Stimulated activated CD4-positive, alpha-beta T cell treated with anti-CD3 and anti-CD28 coated beads, Interleukin-15, amount 100 ng/mL, for 24 hours (primary cell): ENCODE results near the gene PCNX2.
A peak's percentile ranks its signal among the peaks of the same experiment; 100 is the strongest.

Experiments
- DNase-seq: peaks from one replicate; pipeline ENCODE4 v3.0.0-alpha.2; 2020

PCNX2 gene

DNA sequence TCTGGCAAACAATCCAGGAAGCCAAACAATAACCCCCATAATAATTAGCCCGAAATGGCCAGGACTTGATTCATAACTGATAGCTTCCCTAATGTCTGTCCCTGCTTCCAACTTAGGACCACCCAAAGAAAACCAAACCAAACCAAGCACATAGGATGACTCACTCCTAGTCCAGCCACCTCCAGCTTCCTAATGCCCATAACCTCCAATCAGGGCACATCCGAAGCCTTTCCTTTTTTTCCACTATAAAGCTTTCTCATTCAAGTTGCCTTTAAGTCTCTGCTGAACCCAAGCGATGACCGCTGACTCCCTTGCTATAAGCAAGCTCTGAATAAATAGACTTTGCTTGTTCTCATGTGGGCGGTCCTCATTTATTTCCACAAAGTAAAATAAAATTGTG, 40.4 kb downstream of the PCNX2 start:
- no peak for DNase-seq

DNA sequence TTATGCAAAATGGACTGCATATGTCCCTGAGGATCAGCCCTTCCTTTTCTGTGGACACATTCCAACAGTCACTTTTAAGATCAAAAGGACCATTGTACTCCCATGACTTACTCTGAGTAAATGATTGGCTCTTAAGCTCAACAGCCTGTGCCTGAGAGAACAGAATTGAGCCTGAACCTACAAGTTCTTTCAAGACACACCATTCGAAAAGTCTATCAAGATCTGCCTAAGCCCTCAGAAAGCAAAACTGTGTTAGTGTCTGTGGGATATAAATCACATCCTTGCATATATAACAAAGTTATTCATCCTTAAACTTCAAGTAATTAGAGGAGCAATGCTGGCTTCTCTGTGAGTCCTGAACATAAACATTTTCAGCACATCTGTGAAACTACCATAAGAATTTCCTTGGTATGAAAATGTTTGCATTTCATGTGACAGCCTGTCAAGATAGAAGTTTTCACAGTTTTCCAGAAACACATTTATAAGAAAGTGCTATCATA, 41.6 kb downstream of the PCNX2 start:
- no peak for DNase-seq

DNA sequence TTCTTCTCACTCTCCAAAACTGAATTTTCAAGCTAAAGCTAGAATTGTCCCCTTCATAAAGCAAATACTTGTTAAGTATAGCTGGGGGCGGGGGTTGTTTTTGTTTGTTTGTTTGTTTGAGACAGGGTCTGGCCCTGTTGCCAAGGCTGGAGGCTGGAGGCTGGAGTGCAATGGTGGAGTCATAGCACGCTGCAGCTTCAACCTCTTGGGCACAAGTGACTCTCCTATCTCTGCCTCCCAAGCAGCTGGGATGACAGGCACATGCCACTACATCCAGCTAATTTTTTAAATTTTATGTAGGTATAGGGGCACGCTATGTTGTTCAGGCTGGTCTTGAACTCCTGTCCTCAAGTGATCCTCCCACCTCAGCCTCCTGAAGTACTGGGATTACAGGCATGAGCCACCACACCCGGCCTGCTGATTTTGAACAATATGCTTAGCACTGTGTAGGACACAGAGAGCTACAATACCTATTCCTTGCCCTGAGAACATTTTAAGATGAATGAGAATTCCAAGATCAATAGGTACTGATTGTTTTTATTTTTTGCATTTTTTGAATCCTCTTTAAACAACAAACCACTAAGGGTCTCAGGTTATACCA, 42.2 kb downstream of the PCNX2 start:
- no peak for DNase-seq

DNA sequence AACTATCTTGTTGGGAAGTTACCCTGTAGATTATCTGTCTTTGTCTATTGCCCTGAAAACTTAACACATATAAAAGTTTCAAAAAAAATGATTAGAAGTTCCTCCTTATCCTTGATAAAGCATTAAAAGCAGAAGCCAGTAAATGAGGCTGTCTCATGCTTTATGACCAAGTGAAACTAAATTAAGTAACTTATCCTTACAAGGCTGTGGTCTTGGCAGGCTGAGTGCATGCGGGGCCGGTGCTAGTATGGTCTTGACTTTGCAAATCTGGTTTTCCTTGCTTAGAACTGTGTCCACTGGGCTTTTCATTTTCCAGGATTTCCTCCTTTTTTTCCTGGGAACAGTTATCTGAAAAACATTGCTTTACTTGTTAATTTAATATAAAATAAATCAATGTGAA, 43.1 kb downstream of the PCNX2 start:
- DNase-seq = no peak

DNA sequence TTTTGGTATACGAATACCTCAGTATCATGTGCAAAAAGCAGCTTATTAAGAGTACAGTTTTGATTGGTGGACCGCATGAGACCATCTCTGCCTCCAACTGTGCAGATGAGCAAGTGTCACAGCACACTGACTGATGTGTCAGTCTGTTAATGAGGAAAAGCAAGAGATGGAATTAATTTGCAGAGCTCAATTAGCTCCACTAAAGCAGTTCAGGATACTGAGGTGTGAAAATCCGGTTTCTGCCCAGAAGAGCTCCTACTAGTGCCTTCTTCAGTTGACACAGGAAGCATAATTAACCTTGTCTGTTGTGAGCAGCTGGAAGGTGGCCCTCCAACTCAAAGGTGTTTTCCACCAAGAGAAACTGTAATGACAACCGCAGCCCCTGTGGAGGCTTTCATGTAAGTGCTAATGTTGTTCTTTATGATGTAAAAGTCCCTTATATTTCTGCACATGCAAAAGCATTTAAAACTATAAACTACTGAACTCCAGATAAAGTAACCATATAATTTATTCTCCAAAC, 44.3 kb downstream of the PCNX2 start:
- no peak for DNase-seq

DNA sequence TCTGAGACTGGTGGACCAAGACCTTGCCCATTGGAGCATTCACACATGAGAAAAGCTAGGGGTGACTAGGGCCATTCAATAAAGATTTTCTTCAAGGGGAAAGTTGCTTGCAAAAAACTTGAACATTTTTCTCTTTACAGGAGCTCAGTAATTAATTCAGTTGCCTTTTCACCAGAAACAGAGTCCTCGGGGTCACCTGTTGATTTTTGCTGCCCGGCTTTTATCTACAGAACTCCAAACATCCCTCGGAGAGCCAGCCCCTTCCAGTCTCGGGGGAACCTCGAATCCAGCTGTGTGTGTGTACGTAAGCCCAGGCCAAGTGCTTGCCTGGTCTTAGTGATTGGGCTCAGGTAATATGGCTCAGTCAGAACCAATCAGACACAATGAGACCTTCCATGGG, 47.5 kb downstream of the PCNX2 start:
- DNase-seq = no peak

DNA sequence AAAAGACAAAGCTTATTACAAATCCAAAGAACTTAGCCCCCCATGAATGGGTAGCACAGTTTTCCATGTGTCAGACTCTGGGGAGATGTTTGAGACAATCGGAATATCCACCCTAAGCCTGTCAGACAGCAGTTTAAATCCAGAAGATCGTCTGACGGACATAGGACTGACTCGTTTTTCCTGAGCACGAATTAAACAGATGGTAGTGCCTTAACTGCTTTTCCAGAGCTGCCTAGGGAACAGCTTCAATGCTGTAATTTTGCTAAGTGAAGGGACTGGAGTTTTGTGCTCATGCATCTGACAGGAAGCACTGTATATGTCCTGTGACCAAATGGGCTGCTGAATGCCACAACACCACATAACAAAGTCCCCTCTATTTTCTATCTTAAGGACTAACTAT, 48.6 kb downstream of the PCNX2 start:
- no peak for DNase-seq

DNA sequence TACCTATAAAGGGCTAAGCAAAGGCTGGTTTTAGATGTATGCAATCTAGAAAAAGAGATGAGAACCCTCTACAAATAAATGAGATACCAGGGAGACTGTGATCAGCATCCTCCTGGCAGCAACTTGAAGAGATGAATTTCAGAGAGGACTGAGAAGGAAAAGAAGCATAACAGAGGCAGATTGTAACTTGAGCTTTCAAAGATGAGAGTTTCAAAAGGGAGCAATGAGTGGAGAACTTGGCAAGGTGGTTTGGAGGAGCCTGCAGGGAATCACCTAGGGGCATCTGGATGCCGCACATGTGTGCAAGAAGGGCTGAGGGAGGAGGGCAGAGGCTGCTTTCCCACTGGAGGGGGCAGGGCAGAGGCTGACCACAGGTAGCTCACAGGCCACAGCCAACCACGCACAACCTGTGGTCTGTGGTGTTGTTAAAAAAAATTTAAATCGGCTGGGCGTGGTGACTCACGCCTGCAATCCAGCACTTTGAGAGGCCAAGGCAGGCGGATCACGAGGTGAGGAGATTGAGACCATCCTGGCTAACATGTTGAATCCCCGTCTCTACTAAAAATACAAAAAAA, 50.2 kb downstream of the PCNX2 start:
- DNase-seq = peak; percentile 4

DNA sequence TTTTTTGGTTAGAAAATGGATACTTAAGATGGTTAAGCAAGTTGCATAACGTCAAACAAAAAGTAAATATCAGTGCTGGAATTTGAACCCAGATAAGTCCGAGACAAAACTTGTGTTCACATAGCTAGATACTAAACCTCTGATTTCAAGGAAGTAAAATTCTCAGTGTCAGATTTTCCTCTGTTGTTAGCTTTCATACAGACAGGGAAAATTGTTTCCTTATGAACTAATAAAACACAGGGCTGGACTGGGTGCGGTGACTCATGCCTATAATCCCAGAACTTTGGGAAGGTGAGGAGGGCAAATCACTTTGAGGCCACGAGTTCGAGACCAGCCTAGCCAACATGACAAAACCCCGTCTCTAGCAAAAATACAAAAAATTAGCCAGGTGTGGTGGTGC, 51.3 kb downstream of the PCNX2 start:
- DNase-seq = no peak

DNA sequence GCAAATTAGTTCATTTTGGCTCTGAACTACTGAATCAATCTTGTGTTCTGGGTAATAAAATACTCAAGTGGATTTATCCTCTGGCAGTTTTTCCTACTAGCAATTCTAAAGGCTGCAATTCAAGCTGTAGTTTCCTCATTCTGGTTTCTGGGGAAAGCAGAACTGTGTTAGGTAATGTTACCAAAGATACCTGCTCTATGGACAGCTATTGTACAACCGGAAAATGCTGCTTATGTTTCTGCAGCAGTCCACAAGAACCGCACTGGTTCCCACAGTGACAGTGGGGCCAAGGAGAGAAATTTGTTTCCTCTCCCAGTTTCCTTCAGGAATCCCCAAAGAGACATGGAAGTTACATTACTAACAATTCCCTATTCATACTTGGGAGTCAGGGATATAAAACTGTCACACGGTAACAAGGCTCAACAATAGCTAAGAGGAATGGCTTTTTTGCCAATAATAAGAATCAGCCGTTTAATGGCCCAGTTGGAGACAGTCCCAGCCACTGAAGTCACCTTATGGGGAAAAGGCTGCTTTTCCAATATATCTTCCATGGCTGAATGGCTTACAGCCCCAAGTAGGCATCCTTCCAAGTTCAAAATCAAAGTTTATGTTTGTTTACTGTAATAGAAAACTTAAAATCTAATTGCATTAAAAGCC, 52.6 kb downstream of the PCNX2 start:
- no peak for DNase-seq

DNA sequence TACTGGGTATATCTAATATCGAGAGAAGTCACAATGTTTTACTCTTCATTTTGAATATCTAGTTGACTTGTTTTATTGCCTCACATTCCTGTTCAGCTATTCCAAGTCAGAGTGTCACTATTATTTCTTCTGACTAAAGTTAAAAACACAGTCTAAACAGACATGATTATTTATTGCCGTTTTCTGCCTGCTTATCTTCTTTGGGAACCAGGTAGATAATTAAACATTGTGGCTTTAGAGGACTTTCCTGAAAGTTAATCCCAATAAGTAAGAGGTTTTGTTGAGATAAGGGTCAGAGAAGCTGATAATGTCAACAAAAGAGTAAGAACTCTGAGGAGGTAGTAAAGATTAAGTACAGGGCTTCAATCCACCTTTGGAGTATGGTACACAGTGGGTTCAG, 53.8 kb downstream of the PCNX2 start:
- DNase-seq = no peak

DNA sequence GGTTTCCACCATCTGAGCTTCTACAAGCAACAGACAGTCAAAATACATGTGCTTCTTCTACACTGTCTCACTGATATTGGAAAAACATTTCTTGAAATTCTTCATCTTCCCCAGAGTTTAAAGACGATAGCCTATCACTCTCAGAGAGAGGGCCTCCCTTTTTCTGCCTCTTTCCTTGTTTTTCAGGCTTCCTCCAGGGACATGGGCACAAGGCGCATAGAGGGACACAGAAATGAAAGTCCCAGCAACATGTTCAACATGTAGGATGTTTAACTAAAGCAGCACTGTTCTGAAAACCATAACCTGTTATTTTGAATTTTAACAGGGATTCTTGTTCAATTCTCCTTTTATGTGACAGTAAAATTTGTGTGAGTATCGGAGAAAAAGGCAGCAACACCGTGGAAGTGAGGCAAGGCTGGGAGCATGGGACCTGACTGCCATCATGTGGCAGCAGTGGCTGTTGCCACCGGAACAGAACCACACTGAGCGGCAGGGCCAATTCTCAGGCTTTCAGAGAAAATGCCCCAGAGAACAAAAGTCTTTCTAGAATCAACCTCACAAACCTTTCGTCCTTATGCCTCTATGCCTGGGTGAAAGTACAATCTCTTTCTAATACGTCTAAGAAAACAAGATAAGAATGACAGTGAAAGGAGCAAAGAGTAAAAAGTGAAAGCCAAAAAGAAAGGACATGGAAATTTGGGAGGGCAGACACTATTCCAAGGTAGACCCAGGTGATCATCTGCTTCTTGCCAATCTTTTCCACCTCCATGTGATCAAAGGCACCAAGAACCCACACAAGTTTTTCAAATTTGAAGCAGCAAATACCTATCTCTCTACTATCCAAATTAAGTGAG, 54.5 kb downstream of the PCNX2 start:
- peak; percentile 4 for DNase-seq

DNA sequence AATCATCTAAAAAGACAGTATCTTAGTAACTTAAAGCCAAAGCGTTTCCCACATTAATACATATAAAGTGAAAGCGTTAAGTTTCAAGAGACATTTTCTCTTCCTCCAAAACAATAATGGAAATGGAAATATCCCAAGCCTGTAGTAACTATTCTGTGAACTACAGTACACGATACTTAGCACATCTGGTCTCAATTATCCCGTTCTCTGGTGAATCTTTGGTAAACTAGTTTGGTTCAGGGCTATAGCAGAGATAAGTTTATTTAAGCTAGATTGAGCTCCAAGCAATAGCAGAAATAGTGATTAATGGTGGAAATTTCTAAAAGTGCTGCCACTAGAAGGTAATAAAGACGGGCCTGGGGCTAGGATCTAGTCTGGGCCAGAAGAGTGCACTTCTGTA, 55.2 kb downstream of the PCNX2 start:
- no peak for DNase-seq

DNA sequence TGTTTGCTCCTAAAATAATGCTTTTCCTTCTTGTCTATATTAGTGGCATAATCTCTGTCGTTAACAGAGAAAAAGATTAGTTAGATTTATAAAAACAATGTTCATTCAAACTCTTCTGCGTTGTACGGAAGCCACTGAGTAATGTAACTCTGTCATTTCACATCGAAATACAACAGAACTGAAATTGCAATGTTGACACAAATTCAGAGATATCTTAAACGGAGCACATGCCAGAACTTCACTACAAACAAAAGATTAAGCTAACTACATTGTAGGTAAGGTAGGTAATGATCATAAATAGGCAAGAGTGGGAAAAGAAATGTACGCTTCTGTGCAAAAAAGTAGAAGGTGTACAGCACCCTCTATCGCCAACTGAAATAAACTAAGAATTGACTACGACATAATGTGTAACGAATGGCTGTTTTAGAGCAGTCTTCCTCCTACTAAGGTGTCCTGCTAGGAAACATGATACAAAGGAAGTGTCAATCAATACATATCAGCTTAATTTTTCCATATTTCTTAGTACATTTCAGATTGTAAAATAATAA, 56.6 kb downstream of the PCNX2 start:
- no peak for DNase-seq

DNA sequence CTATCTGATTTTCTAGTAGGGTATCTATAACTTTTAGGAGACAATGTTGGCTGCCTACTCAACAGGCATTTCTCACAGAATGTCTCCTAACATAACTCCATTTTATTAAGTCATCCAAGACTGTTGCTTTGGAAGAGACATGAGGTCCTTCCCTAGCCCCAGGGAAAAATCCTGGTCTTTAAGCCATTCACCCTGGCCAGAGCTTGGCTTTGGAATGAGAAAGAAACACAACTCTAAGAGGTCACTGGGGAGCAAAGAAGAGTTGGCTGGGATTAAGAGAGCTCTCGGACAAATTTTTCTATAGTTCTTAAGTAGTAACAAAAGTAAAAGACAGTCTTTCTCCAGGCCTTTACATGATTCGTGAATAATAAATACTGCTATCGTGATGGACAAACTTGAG, 57.9 kb downstream of the PCNX2 start:
- no peak for DNase-seq

DNA sequence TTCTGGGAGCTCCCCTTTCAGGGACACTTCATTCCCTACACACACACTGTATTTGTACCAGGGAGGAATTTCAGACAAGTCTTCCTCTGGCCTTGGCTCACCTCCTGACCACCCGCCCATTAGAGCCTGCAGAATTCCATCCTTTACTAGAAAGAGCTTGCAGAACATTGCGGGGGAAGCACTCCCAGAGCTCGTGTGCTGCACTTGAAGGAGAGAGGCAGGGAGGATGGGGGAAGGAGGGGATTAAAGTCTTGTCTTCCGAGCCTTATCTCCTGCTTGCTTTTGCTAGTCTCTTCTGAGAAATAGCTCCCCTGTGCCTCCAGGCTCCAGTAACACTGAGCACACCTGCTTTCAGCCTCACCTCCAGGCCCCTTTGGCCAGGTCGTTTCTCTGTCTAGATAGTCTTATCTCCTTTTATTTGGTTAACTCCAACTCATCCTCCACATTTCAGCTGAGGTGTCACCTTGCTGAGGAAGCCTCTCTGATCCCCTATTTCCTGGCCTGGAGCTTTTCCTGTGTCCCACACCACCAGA, 62.0 kb downstream of the PCNX2 start:
- no peak for DNase-seq

DNA sequence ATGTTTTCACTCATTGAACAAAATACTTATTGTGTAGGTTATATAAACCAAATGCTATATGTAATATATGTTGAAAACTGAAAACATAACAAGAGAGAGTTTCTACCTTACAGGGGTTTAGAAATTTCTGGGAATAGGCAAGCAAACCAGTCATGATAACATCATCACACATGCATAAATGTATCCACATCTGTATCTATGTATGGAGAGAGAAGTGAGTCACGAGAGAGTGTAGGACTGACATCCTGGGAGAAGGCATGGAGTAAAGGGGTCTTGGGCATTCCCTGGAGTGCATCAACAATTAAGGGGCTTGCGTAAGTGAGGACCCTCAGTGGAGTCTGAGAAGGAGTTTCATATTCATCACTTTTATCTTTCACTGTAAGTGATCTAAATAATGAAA, 65.5 kb downstream of the PCNX2 start:
- no peak for DNase-seq

DNA sequence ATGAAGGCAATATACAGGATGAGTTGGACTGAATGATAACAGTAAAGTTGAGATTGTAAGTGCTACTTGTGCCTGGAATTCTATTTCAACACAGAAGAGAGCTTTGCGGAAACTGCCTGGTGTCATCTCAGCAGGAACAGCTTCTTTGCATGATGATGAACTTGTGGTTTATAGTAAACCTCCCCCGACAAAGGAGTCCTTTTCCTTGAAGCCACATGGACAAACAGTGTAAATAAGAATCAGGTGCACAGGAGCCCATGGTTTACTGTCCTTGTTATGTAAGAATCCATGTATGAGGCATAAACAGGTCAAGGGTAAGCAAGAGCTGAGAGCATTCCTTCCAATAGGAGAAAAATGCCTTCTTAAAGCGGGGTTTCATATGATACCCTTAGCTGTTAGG, 66.2 kb downstream of the PCNX2 start:
- no peak for DNase-seq

DNA sequence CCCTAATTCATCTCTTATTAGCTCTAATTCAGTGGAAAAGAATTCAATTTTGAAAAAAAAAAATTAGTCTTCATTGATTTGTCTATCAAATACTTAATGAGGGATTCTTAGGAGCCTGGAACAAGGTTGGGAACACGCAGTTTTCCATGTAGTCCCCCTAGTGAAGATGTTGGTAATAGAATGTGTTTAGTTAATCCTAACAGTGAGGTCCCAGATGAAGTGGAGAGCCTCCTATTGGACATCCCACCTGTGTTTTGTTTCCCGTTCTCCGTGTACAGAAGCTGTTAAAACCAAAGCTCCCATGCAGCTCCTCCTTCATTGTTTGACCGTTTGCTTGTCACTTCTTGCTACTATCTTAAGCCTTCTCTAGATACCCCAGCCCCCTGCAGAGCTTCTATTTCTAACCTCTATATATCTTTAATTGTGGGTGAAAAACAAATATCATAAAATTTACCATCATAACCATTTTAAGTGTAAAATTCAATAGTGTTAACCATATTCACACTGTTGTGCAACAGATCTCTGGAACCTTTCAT, 67.5 kb downstream of the PCNX2 start:
- no peak for DNase-seq

DNA sequence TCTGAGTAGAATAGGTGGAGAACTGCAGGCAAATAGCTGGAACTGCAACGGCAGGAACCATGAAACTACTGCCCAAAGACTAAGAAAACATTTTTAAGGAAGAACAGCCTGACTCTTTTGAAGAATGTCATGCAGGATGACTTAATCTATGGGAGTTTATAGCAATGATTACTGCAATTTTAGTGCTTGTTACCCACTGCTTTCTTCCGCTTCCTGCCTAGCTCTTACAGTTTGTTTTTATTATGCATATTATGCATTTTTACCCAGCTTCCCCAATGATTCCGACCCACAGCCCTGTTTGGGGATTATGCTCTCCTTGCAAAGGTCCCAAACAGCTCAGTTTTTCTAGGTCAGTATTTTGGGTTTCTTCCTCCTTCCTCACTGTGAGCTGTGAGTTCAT, 71.2 kb downstream of the PCNX2 start:
- no peak for DNase-seq

DNA sequence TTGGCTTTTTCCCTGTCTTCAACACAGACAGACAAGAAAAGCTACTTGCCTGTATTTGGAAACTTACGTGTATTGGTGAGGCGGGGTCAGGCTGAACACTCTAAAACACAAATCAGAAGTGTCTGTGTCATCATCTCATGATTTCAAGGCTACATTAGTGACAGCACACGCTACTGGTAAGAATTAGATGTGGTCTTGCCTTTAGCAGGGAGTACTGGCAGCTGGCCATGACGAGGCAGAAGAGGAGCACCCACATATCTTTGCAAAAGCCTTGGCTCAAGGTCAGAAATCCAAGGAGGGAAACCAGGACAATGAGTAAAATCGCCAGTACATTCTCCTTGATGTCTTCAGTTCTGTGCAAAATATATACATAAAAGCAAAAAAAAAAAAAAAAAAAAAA, 77.7 kb downstream of the PCNX2 start:
- DNase-seq = no peak

DNA sequence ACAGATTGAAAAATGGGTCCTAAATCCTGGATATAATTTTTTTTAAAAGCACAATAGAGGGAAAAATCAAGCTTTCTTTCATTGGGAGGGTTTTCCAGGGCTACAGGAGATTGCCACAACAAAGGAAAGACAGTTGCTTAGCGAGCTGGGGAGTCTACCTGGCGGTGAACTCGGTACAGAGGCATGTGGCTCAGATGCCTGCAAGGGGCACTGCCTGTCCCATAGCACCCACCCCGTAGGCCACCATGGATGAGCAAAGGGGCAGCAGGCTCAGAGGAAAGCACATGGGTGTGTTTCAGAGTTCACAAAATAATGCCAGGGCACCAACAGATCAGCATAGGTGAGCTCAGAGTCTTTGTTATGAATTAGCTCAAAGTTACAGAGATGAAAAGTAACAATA, 79.5 kb downstream of the PCNX2 start:
- DNase-seq = no peak
